Testis (tissue), 3 donors: ENCODE measurements around the gene LILRA1. TPM values are rescaled to one million over a fixed set of nuclear protein-coding genes. Genes with fewer than 3 reads are reported as not detected.
"Not testable (repeated sequence)": the region's sequence is repeated elsewhere in the genome, so short reads cannot be mapped to it uniquely, and the experiment has no call there.

Source experiments
- DNase-seq: peaks from one replicate; pipeline ENCODE4 v3.0.0-alpha.2; 2019
- H3K27ac ChIP-seq, 2 donors: fragments of 200-600 bp; sonication (generic); one replicate each; pipeline ENCODE4 v1.5.1; 2019
- H3K27me3 ChIP-seq: fragments of 200-600 bp; sonication (generic); one replicate; pipeline ENCODE4 v1.5.1; 2019
- H3K36me3 ChIP-seq: fragments of 200-600 bp; sonication (generic); one replicate; pipeline ENCODE4 v1.5.1; 2017; ENCODE audit warnings: low read depth; ENCODE audit errors: missing control alignments
- H3K4me1 ChIP-seq: fragments of 200-600 bp; sonication (generic); one replicate; pipeline ENCODE4 v1.5.1; 2019
- H3K4me3 ChIP-seq, 2 donors: fragments of 200-600 bp; sonication (generic); one replicate each; pipeline ENCODE4 v1.5.1; 2017 to 2019
- H3K9me3 ChIP-seq: fragments of 200-600 bp; sonication (generic); one replicate; pipeline ENCODE4 v1.5.1; 2017
- CTCF ChIP-seq, 3 experiments: fragments of 450-650 bp in 2 of 3; fragments of 200-600 bp in 1 of 3; sonication (generic) in 1 of 3; IDR thresholded peaks; one replicate each; pipeline ENCODE4 v1.5.1; 2016 to 2019; ENCODE audit warnings: antibody characterized with exemption in 3 of 3, mild to moderate bottlenecking in 2 of 3, moderate library complexity in 1 of 3
- POLR2A ChIP-seq: fragments of 450-650 bp; IDR thresholded peaks from one replicate; pipeline ENCODE4 v1.6.1; 2017; ENCODE audit warnings: antibody characterized with exemption, mild to moderate bottlenecking, moderate library complexity
- WGBS, 2 donors: methylation state at CpG; one replicate each; pipeline ENCODE4 v1.1.5; 2018; 5-methylcytosine and 5-hydroxymethylcytosine counted together
- intact Hi-C: fragments of 100-400 bp; cut with DNase I; formaldehyde crosslinking; loops from one replicate; pipeline ENCODE4 v1.15.1; 2023; ENCODE audit warnings: low total_unique reads
- polyA plus RNA-seq: library from polyadenylated mRNA; stranded (reverse); fragments of 350-450 nt; fragmentation: Illumina TruSeq; extraction: RNeasy Lipid Tissue Mini Kit (QIAGEN cat#74804); gene quantifications from one replicate; pipeline ENCODE4 v1.2.3, GENCODE V29; 2014; ENCODE audit warnings: low read depth, low replicate concordance; ENCODE audit not compliant: insufficient read depth
- total RNA-seq, 2 donors: library from RNA; depleted of rRNA; stranded (reverse); fragments of >200 nt; gene quantifications; one replicate each; pipeline ENCODE4 v1.2.3, GENCODE V29; 2016

The LILRA1 gene
- total and polyA plus RNA-seq, 3 donors from 2014 or later: 0.50 to 0.62 TPM; not detected in 1

GRCh38 chr19:54622431-54622830 lies 29.0 kb downstream of the LILRA1 start:
- no peak overlapping the region for H3K27ac ChIP-seq
- WGBS, 2 donors: 67 to 80% methylated on average over 4 of the region's 4 CpGs
- H3K27me3 ChIP-seq: no peaks in the 10 kb centered on the region
- no peaks in the 10 kb centered on the region for H3K36me3 ChIP-seq
- DNase-seq: no peak
- H3K9me3 ChIP-seq: no peaks in the 10 kb centered on the region
- intact Hi-C loops: no loop called here
- no peaks in the 10 kb centered on the region for H3K4me1 ChIP-seq
- no peak for TF ChIP-seq POLR2A
- TF ChIP-seq CTCF (IDR thresholded peaks at IDR 0.05): no peak
- no peak overlapping the region for H3K4me3 ChIP-seq

- H3K4me3 ChIP-seq, H3K4me1 ChIP-seq, H3K9me3 ChIP-seq, H3K27me3 ChIP-seq, intact Hi-C loops, H3K27ac ChIP-seq, DNase-seq, H3K36me3 ChIP-seq: not testable (repeated sequence)
- 91 to 94% methylated on average over 3 to 9 of the region's 10 CpGs for WGBS, 2 donors
These were observed 30.8 kb downstream of the LILRA1 start for GRCh38 chr19:54624234-54624633.

- H3K4me1 ChIP-seq, DNase-seq, H3K4me3 ChIP-seq, H3K27me3 ChIP-seq, intact Hi-C loops, H3K9me3 ChIP-seq, H3K36me3 ChIP-seq, H3K27ac ChIP-seq: not testable (repeated sequence)
- WGBS, 2 donors: 72 to 86% methylated on average over 7 to 8 of the region's 15 CpGs
These were observed 31.7 kb downstream of the LILRA1 start for GRCh38 chr19:54624934-54625730.

GRCh38 chr19:54626757-54627156 lies 33.3 kb downstream of the LILRA1 start:
- intact Hi-C loops: no loop called here
- no peaks in the 10 kb centered on the region for H3K9me3 ChIP-seq
- WGBS, 2 donors: 86 to 87% methylated on average over 8 of the region's 8 CpGs

GRCh38 chr19:54627912-54628311 lies 34.5 kb downstream of the LILRA1 start:
- H3K27ac ChIP-seq, H3K4me3 ChIP-seq, H3K27me3 ChIP-seq, intact Hi-C loops, H3K36me3 ChIP-seq, H3K4me1 ChIP-seq, H3K9me3 ChIP-seq, DNase-seq: not testable (repeated sequence)
- 70 to 74% methylated on average over 4 of the region's 4 CpGs for WGBS, 2 donors

More at GRCh38 chr19:54626757-54627156, 33.3 kb downstream of the LILRA1 start:
- TF ChIP-seq CTCF (IDR thresholded peaks at IDR 0.05): no peak
- no peak for TF ChIP-seq POLR2A
- DNase-seq: no peak
- Histone ChIP-seq H3K4me1 (no peaks in the 10 kb centered on the region), H3K27ac (no peak overlapping the region), H3K4me3 (no peak overlapping the region), H3K36me3 (no peaks in the 10 kb centered on the region), H3K27me3 (no peaks in the 10 kb centered on the region)

GRCh38 chr19:54630262-54630661 lies 36.8 kb downstream of the LILRA1 start, which contains the start of gene LILRB1:
Gene LILRB1 (plus strand): TSS chr19:54630484. CDS start chr19:54631074, 590 bp downstream.
- H3K27me3 ChIP-seq, intact Hi-C loops, H3K27ac ChIP-seq, DNase-seq, H3K36me3 ChIP-seq, H3K9me3 ChIP-seq, H3K4me3 ChIP-seq, H3K4me1 ChIP-seq: not testable (repeated sequence)
- 77 to 84% methylated on average over 9 of the region's 9 CpGs for WGBS, 2 donors

- Histone ChIP-seq H3K27ac (no peak overlapping the region), H3K36me3 (no peaks in the 10 kb centered on the region), H3K4me1 (no peaks in the 10 kb centered on the region), H3K4me3 (no peak overlapping the region), H3K27me3 (no peaks in the 10 kb centered on the region), H3K9me3 (no peaks in the 10 kb centered on the region)
- no peak for DNase-seq
- no peak for TF ChIP-seq CTCF (IDR thresholded peaks at IDR 0.05)
- no peak for TF ChIP-seq POLR2A
- intact Hi-C loops: no loop called here
- WGBS, 2 donors: 54 to 65% methylated on average over 5 to 6 of the region's 6 CpGs
These were observed 37.4 kb downstream of the LILRA1 start for GRCh38 chr19:54630782-54631181.

GRCh38 chr19:54631489-54632337 lies 38.3 kb downstream of the LILRA1 start:
- H3K9me3 ChIP-seq, H3K36me3 ChIP-seq, H3K4me3 ChIP-seq, intact Hi-C loops, H3K27me3 ChIP-seq, H3K27ac ChIP-seq, DNase-seq, H3K4me1 ChIP-seq: not testable (repeated sequence)
- WGBS, 2 donors: 75 to 85% methylated on average over 9 to 23 of the region's 23 CpGs

- H3K4me1 ChIP-seq, H3K4me3 ChIP-seq, DNase-seq, intact Hi-C loops, H3K9me3 ChIP-seq, H3K36me3 ChIP-seq, H3K27me3 ChIP-seq, H3K27ac ChIP-seq: not testable (repeated sequence)
- 79 to 82% methylated on average over 16 of the region's 16 CpGs for WGBS, 2 donors
These were observed 39.1 kb downstream of the LILRA1 start for GRCh38 chr19:54632517-54632916.
